H9 (cell line): ENCODE results near the gene MAPRE3. TPM values are rescaled to one million over a fixed set of nuclear protein-coding genes. Genes with fewer than 3 reads are reported as not detected.

ENCODE experiments used
- DNase-seq: peaks from one replicate; pipeline ENCODE4 v3.0.0-alpha.2; 2017
- H2AFZ ChIP-seq: one replicate; pipeline ENCODE4 v1.6.1; 2013; ENCODE audit warnings: mild to moderate bottlenecking, low read length, control low read depth, moderate library complexity
- H2AK5ac ChIP-seq: 2 replicates; pipeline ENCODE4 v1.6.1; 2013; ENCODE audit warnings: low read length, control low read depth, mixed read lengths; ENCODE audit not compliant: insufficient read length
- H2BK120ac ChIP-seq: one replicate; pipeline ENCODE4 v1.6.1; 2013; ENCODE audit warnings: low read depth, mild to moderate bottlenecking, low read length, control low read depth, inconsistent platforms; ENCODE audit not compliant: poor library complexity, severe bottlenecking
- H2BK12ac ChIP-seq: 2 replicates; pipeline ENCODE4 v1.6.1; 2013; ENCODE audit warnings: low read length, control low read depth, mixed read lengths, low read depth; ENCODE audit not compliant: insufficient read length
- H2BK15ac ChIP-seq: 2 replicates; pipeline ENCODE4 v1.6.1; 2013; ENCODE audit warnings: low read depth, low read length, control low read depth
- H2BK20ac ChIP-seq: one replicate; pipeline ENCODE4 v1.6.1; 2013; ENCODE audit warnings: low read depth, mild to moderate bottlenecking, low read length, control low read depth, inconsistent platforms; ENCODE audit not compliant: poor library complexity, severe bottlenecking
- H2BK5ac ChIP-seq: 2 replicates; pipeline ENCODE4 v1.6.1; 2013; ENCODE audit warnings: low read length, control low read depth, mixed read lengths; ENCODE audit not compliant: insufficient read length
- H3K14ac ChIP-seq: 2 replicates; pipeline ENCODE4 v1.6.1; 2013; ENCODE audit warnings: low read length, control low read depth; ENCODE audit not compliant: insufficient read depth
- H3K18ac ChIP-seq: 2 replicates; pipeline ENCODE4 v1.6.1; 2013; ENCODE audit warnings: low read depth, mild to moderate bottlenecking, mixed read lengths, low read length, control low read depth; ENCODE audit not compliant: insufficient read length
- H3K23ac ChIP-seq: 2 replicates; pipeline ENCODE4 v1.6.1; 2013; ENCODE audit warnings: low read length, control low read depth, mixed read lengths, low read depth; ENCODE audit not compliant: insufficient read length
- H3K23me2 ChIP-seq: 2 replicates; pipeline ENCODE4 v1.6.1; 2013; ENCODE audit warnings: low read depth, mild to moderate bottlenecking, mixed read lengths, low read length, control low read depth; ENCODE audit not compliant: insufficient read length, poor library complexity, severe bottlenecking
- H3K27ac ChIP-seq: 2 replicates; pipeline ENCODE4 v1.5.1; 2013; ENCODE audit warnings: low read length, control low read depth, mixed read lengths, low read depth; ENCODE audit not compliant: insufficient read length
- H3K27me3 ChIP-seq: 2 replicates; pipeline ENCODE4 v1.6.1; 2013; ENCODE audit warnings: low read length, control low read depth, inconsistent platforms; ENCODE audit not compliant: insufficient read depth
- H3K4ac ChIP-seq: 2 replicates; pipeline ENCODE4 v1.6.1; 2013; ENCODE audit warnings: low read depth, mild to moderate bottlenecking, control low read depth, inconsistent platforms, low read length, moderate library complexity
- H3K4me1 ChIP-seq: 2 replicates; pipeline ENCODE4 v1.6.1; 2013; ENCODE audit warnings: low read length, control low read depth, inconsistent platforms; ENCODE audit not compliant: insufficient read depth
- H3K4me2 ChIP-seq: 2 replicates; pipeline ENCODE4 v1.6.1; 2013; ENCODE audit warnings: low read length, control low read depth, mixed read lengths; ENCODE audit not compliant: insufficient read length, insufficient read depth
- H3K56ac ChIP-seq: 2 replicates; pipeline ENCODE4 v1.6.1; 2013; ENCODE audit warnings: low read depth, mild to moderate bottlenecking, mixed read lengths, low read length, control low read depth; ENCODE audit not compliant: insufficient read length
- H3K79me1 ChIP-seq: 2 replicates; pipeline ENCODE4 v1.6.1; 2013; ENCODE audit warnings: low read depth, mild to moderate bottlenecking, moderate library complexity, low read length, control low read depth, inconsistent platforms; ENCODE audit not compliant: insufficient read depth, poor library complexity, severe bottlenecking
- H3K79me2 ChIP-seq: 2 replicates; pipeline ENCODE4 v1.6.1; 2013; ENCODE audit warnings: low read length, control low read depth, inconsistent platforms; ENCODE audit not compliant: insufficient read depth
- H3K9ac ChIP-seq: 2 replicates; pipeline ENCODE4 v1.6.1; 2013; ENCODE audit warnings: low read length, control low read depth, mixed read lengths; ENCODE audit not compliant: insufficient read length; ENCODE audit errors: extremely low read depth
- H3K9me3 ChIP-seq: one replicate; pipeline ENCODE4 v1.6.1; 2013; ENCODE audit warnings: low read depth, low read length, inconsistent platforms; ENCODE audit not compliant: control insufficient read depth
- H3T11ph ChIP-seq: one replicate; pipeline ENCODE4 v1.6.1; 2013; ENCODE audit warnings: mild to moderate bottlenecking, low read length, control low read depth, inconsistent platforms
- H4K20me1 ChIP-seq: one replicate; pipeline ENCODE4 v1.6.1; 2013; ENCODE audit not compliant: control insufficient read depth, insufficient read length, insufficient read depth
- H4K5ac ChIP-seq: 2 replicates; pipeline ENCODE4 v1.6.1; 2013; ENCODE audit warnings: low read depth, mild to moderate bottlenecking, mixed read lengths, low read length, control low read depth; ENCODE audit not compliant: insufficient read length
- H4K8ac ChIP-seq: replicated peaks from 2 replicates; pipeline ENCODE4 v1.6.1; 2013; ENCODE audit warnings: low read length, control low read depth, mixed read lengths, low read depth; ENCODE audit not compliant: insufficient read length
- H4K91ac ChIP-seq: 2 replicates; pipeline ENCODE4 v1.6.1; 2013; ENCODE audit warnings: low read depth, mild to moderate bottlenecking, moderate library complexity, mixed read lengths, low read length, control low read depth; ENCODE audit not compliant: insufficient read length
- H3K27ac Mint-ChIP-seq, 3 experiments: 2 replicates in 2 of 3; 3 replicates in 1 of 3; pipeline ENCODE4 v1.8.0; 2020 to 2021; ENCODE audit warnings: mixed read lengths in 3 of 3, mild to moderate bottlenecking in 1 of 3, moderate library complexity in 1 of 3
- H3K27me3 Mint-ChIP-seq: 2 replicates; pipeline ENCODE4 v1.8.0; 2021; ENCODE audit warnings: low read depth, mild to moderate bottlenecking, moderate library complexity, mixed read lengths
- H3K36me3 Mint-ChIP-seq, 3 experiments: 2 replicates in 2 of 3; 3 replicates in 1 of 3; pipeline ENCODE4 v1.8.0; 2020 to 2021; ENCODE audit warnings: low read depth in 3 of 3, mixed read lengths in 3 of 3; ENCODE audit not compliant: insufficient read depth in 1 of 3
- H3K4me1 Mint-ChIP-seq, 2 experiments: 2 replicates each; pipeline ENCODE4 v1.8.0; 2020; ENCODE audit warnings: mixed read lengths in 2 of 2
- H3K4me3 Mint-ChIP-seq, 2 experiments: 2 replicates in 1 of 2; 3 replicates in 1 of 2; pipeline ENCODE4 v1.8.0; 2020 to 2021; ENCODE audit warnings: mild to moderate bottlenecking in 2 of 2, mixed read lengths in 2 of 2, moderate library complexity in 1 of 2
- H3K9me3 Mint-ChIP-seq, 2 experiments: 2 replicates in 1 of 2; 3 replicates in 1 of 2; pipeline ENCODE4 v1.8.0; 2020; ENCODE audit warnings: mild to moderate bottlenecking in 2 of 2, mixed read lengths in 2 of 2, moderate library complexity in 1 of 2
- WGBS: extraction: QIAGEN DNeasy Blood & Tissue Kit; methylation state at CpG from one replicate; pipeline ENCODE4 v1.1.7; 2013; ENCODE audit warnings: missing lambda C conversion rate, low lambda C conversion rate, mixed read lengths; ENCODE audit not compliant: insufficient read length; ENCODE audit errors: extremely low coverage; 5-methylcytosine and 5-hydroxymethylcytosine counted together
- total RNA-seq: library from RNA; stranded (reverse); gene quantifications from 2 replicates; pipeline ENCODE4 v1.2.1, GENCODE V29; 2021
- TF ChIP-seq, protein P1 (sequence below): fragments of 200-600 bp; sonication (generic); conservative IDR thresholded peaks from 3 replicates; pipeline ENCODE4 v1.8.0; 2021; ENCODE audit warnings: antibody characterized with exemption, mild to moderate bottlenecking

The MAPRE3 gene
- total RNA-seq, 1 experiment from 2014 or later, result 2.0 TPM

DNA sequence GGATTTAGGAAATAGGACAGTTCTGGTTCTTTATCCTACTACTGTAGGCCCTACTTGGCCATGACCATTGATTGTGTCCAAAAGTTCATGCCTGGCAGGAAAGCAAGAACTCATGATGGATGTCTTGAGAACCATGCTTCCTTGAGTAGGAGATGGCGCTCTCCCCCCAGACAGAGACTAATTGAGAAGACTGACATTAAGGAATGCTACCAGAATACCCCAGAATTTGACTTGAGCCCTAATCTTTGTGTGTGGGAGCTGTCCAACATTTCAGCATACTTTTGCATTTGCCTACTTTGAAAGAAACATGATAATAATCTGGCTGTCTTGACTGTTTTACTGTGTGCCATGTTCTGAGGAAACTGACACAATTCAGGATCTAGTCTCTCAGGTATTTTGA is 23.3 kb downstream of the MAPRE3 start:
- Histone ChIP-seq H3K27me3 (no peaks in the 10 kb centered on the region), H3K4me2 (no peak overlapping the region), H3K9me3 (no peaks in the 10 kb centered on the region), H2AK5ac (no peak overlapping the region), H3K79me2 (no peaks in the 10 kb centered on the region), H2BK120ac (no peak overlapping the region), H4K20me1 (no peaks in the 10 kb centered on the region), H4K8ac (no peak overlapping the region), H4K91ac (no peak overlapping the region), H2BK5ac (no peak overlapping the region), H3K9ac (no peak overlapping the region), H3K14ac (no peak overlapping the region), H3K18ac (no peak overlapping the region), H3K56ac (no peak overlapping the region), H4K5ac (no peak overlapping the region), H2BK20ac (no peak overlapping the region), H2BK12ac (no peak overlapping the region), H3K4ac (no peak overlapping the region), H3K4me1 (no peaks in the 10 kb centered on the region), H3K23me2 (no peaks in the 10 kb centered on the region), H2AFZ (no peak overlapping the region), H3K27ac (no peak overlapping the region), H3K79me1 (no peaks in the 10 kb centered on the region), H3T11ph (no peak overlapping the region), H3K23ac (no peak overlapping the region), H2BK15ac (no peak overlapping the region)
- Mint-ChIP-seq H3K27me3 (peaks cover 12% of the 10 kb centered on the region), H3K9me3 (no peaks in the 10 kb centered on the region), H3K4me3 (no peak overlapping the region), H3K27ac (no peak overlapping the region), H3K36me3 (no peaks in the 10 kb centered on the region), H3K4me1 (peaks cover 0 to 4% of the 10 kb centered on the region in 2 experiments; a peak in 1 of 4 replicates)
- WGBS, result no CpG with 5 or more reads among the region's 1 CpG
- no peak for DNase-seq
- TF ChIP-seq, protein P1, sequence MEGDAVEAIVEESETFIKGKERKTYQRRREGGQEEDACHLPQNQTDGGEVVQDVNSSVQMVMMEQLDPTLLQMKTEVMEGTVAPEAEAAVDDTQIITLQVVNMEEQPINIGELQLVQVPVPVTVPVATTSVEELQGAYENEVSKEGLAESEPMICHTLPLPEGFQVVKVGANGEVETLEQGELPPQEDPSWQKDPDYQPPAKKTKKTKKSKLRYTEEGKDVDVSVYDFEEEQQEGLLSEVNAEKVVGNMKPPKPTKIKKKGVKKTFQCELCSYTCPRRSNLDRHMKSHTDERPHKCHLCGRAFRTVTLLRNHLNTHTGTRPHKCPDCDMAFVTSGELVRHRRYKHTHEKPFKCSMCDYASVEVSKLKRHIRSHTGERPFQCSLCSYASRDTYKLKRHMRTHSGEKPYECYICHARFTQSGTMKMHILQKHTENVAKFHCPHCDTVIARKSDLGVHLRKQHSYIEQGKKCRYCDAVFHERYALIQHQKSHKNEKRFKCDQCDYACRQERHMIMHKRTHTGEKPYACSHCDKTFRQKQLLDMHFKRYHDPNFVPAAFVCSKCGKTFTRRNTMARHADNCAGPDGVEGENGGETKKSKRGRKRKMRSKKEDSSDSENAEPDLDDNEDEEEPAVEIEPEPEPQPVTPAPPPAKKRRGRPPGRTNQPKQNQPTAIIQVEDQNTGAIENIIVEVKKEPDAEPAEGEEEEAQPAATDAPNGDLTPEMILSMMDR, result no peak
